Peyer's patch (tissue), 4 donors: ENCODE measurements around the gene MIPOL1.

Source experiments
- POLR2A ChIP-seq, 2 donors: fragments of 450-650 bp; IDR thresholded peaks; one replicate each; pipeline ENCODE4 v1.5.1; 2017; ENCODE audit warnings: antibody characterized with exemption in 2 of 2, mild to moderate bottlenecking in 2 of 2, moderate library complexity in 2 of 2
- TF ChIP-seq, protein P1 (sequence below), 6 experiments: fragments of 450-650 bp in 4 of 6; fragments of 200-600 bp in 2 of 6; sonication (generic) in 1 of 6; IDR thresholded peaks; one replicate each; pipeline ENCODE4 v1.5.1; 2017 to 2019; ENCODE audit warnings: antibody characterized with exemption in 6 of 6, mild to moderate bottlenecking in 3 of 6, moderate library complexity in 1 of 6

DNA sequence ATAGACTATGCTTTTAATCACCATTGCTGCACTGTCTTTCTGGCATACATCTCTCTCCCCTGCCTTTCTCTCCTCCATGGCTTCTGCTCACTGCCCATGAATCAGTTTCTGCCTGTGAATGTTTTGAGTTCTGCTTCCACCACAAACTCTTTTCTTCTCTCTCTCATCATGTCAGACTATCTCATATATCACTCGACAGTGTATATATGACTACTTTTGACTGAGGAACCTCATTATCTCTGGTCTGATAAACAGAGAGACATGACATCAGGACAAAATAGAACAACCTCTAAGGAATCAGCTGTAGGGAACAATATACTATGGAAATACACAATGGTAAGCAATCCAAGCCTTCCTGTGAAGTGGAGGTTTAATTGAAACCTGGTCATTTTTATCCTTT lies 219.4 kb downstream of the MIPOL1 start:
- TF ChIP-seq, protein P1, sequence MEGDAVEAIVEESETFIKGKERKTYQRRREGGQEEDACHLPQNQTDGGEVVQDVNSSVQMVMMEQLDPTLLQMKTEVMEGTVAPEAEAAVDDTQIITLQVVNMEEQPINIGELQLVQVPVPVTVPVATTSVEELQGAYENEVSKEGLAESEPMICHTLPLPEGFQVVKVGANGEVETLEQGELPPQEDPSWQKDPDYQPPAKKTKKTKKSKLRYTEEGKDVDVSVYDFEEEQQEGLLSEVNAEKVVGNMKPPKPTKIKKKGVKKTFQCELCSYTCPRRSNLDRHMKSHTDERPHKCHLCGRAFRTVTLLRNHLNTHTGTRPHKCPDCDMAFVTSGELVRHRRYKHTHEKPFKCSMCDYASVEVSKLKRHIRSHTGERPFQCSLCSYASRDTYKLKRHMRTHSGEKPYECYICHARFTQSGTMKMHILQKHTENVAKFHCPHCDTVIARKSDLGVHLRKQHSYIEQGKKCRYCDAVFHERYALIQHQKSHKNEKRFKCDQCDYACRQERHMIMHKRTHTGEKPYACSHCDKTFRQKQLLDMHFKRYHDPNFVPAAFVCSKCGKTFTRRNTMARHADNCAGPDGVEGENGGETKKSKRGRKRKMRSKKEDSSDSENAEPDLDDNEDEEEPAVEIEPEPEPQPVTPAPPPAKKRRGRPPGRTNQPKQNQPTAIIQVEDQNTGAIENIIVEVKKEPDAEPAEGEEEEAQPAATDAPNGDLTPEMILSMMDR (IDR thresholded peaks at IDR 0.05) = no peak
- no peak for TF ChIP-seq POLR2A (IDR thresholded peaks at IDR 0.05)
